Measurements from ENCODE around the gene NCOA5. TPM values are rescaled to one million over a fixed set of nuclear protein-coding genes. Genes with fewer than 3 reads are reported as not detected.
A peak's percentile ranks its signal among the peaks of the same experiment; 100 is the strongest.

The NCOA5 gene
- 11.9 TPM for polyA plus RNA-seq (2013, experiment 1 of 2)
- polyA plus RNA-seq (2013, experiment 2 of 2) = 10.6 TPM

DNA sequence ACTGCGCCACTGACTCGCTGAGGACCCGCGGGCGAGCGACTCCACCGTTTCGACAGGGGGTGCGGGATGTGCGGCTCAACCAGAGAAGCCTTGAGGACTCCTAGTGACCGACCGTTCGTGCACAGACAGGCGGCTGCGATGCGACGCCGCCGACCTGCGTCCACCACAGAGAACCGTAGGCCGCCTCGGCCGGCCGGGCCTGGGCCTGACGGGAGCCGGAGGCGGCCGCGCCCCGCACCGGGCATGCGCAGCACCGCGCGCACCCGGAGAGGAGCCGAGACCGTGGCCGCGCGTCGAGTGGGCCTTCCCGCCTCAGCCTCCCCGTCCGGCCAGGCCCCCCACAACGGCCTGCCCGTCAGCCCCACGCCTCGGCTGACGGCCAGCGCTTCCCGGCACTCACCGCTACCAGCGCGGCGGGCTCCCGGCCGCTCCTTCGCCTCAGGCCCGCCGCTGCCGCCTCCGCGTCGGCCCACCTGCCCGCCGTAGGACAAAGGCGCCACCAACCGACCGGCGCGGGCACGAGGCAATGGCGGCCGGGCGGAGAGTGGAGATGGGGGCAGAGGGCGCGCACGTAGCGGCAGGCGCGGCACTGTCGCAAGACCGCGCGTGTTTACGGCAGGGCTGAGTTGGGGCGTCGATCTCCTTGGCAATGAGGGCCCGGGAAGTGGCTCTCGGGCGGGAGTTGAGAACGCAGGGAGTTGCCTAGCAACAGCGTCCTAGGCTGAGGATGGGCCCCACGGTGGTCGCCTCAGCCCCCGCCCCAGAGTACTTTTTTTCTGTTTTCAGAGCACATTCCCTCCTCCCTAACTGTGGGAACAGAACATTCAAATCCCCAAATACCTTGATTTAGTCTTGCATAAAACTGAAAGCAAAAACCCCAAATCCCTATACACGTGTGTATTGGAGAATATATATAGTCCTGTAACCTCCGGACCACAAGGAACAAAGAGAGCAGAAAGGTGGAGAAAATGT is at the start of gene NCOA5:
NCOA5 (minus strand) TSS at position 546 of the 972 bp plus-strand sequence. CDS start 10,538 bp downstream, outside the sequence.
- Histone ChIP-seq H3K4me1 (ENCODE audit: control insufficient read depth, insufficient read depth, low read length, poor library complexity, severe bottlenecking) (peaks cover 12% of the 10 kb centered on the region), H3K36me3 (ENCODE audit: control insufficient read depth, insufficient read depth, low read length) (no peaks in the 10 kb centered on the region), H3K4me3 (ENCODE audit: extremely low read depth, insufficient read depth, low read length, poor library complexity, severe bottlenecking) (peak within 1 kb of the TSS; percentile 86), H3K27ac (ENCODE audit: low read depth, low read length, severe bottlenecking) (peak within 1 kb of the TSS; percentile 97), H3K9me3 (ENCODE audit: control insufficient read depth, low read length) (no peaks in the 10 kb centered on the region)
- 0% methylated on average over 74 to 84 of the region's 100 CpGs for WGBS, 2 experiments (ENCODE audit: insufficient coverage in 2 of 2)

DNA sequence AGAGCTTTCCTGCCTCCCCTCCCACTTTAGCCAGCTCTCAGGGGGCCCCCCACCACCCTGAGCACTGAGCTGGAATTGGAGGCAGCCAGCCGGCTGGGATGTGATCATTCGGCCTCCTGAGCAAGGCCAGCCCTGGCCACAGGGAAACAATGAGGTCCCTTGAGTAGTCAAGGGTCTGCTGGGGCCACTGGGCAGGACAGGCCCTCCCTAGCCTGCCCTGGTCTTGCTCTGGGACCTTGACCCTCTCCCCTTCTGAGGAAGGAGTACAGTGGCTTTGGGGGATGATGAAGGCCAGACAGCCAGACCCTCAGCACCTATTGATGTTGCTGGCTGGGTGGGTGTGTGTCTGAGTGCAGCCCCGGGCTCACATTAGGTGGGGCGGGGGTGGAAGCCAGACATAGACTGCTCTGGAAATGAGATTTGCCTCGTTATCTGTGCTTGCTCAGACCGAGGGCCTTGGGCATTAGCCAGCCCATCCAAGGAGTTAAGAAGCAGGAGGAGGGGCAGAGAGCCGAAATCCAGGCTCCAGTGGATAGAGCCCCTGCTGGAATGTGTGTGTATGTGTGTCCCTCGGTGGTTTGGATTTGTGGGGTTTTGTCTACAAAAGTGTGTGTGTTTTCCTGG is 49.6 kb upstream of the NCOA5 start:
- Histone ChIP-seq H3K36me3 (ENCODE audit: control insufficient read depth, insufficient read depth, low read length) (no peaks in the 10 kb centered on the region), H3K27ac (ENCODE audit: low read depth, low read length, severe bottlenecking) (no peak overlapping the region), H3K4me3 (ENCODE audit: extremely low read depth, insufficient read depth, low read length, poor library complexity, severe bottlenecking) (no peak overlapping the region), H3K9me3 (ENCODE audit: control insufficient read depth, low read length) (no peaks in the 10 kb centered on the region), H3K4me1 (ENCODE audit: control insufficient read depth, insufficient read depth, low read length, poor library complexity, severe bottlenecking) (peaks cover 8% of the 10 kb centered on the region)
- 61 to 64% methylated on average over 8 of the region's 8 CpGs for WGBS, 2 experiments (ENCODE audit: insufficient coverage in 2 of 2)

DNA sequence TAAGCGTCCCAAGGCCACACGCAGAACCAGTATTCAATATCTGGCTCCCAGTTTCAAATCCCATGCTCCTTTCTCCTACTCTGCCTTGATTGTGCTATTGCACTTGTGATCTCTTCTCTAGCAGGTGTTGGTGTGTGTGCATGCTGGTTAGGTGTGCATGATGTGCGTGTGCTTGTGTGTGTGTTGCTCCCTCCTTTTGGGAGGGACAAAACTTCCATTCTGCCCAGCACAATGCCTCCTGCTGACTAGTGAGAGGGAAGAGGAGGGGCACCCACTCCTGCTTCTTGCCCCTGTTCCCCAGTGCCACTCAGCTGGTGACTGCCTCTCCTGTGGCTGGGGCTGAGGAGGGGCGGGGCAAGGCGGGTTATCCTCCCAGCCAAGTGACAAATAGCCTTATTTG is 48.1 kb upstream of the NCOA5 start:
- Histone ChIP-seq H3K4me1 (ENCODE audit: control insufficient read depth, insufficient read depth, low read length, poor library complexity, severe bottlenecking) (peaks cover 8% of the 10 kb centered on the region), H3K36me3 (ENCODE audit: control insufficient read depth, insufficient read depth, low read length) (no peaks in the 10 kb centered on the region), H3K9me3 (ENCODE audit: control insufficient read depth, low read length) (no peaks in the 10 kb centered on the region), H3K27ac (ENCODE audit: low read depth, low read length, severe bottlenecking) (no peak overlapping the region), H3K4me3 (ENCODE audit: extremely low read depth, insufficient read depth, low read length, poor library complexity, severe bottlenecking) (no peak overlapping the region)
- 80 to 100% methylated on average over 1 of the region's 5 CpGs for WGBS, 2 experiments (ENCODE audit: insufficient coverage in 2 of 2)

- Histone ChIP-seq H3K4me1 (ENCODE audit: control insufficient read depth, insufficient read depth, low read length, poor library complexity, severe bottlenecking) (peaks cover 8% of the 10 kb centered on the region), H3K36me3 (ENCODE audit: control insufficient read depth, insufficient read depth, low read length) (no peaks in the 10 kb centered on the region), H3K9me3 (ENCODE audit: control insufficient read depth, low read length) (no peaks in the 10 kb centered on the region), H3K27ac (ENCODE audit: low read depth, low read length, severe bottlenecking) (no peak overlapping the region), H3K4me3 (ENCODE audit: extremely low read depth, insufficient read depth, low read length, poor library complexity, severe bottlenecking) (no peak overlapping the region)
- WGBS, 2 experiments (ENCODE audit: insufficient coverage in 2 of 2) = 22 to 26% methylated on average over 8 to 9 of the region's 12 CpGs
Measured at GRCh38 chr20:46135856-46136633, 46.3 kb upstream of the NCOA5 start.

GRCh38 chr20:46134716-46135115 is 45.0 kb upstream of the NCOA5 start:
- Histone ChIP-seq H3K27ac (ENCODE audit: low read depth, low read length, severe bottlenecking) (no peak overlapping the region), H3K9me3 (ENCODE audit: control insufficient read depth, low read length) (no peaks in the 10 kb centered on the region), H3K4me1 (ENCODE audit: control insufficient read depth, insufficient read depth, low read length, poor library complexity, severe bottlenecking) (peaks cover 6% of the 10 kb centered on the region), H3K36me3 (ENCODE audit: control insufficient read depth, insufficient read depth, low read length) (no peaks in the 10 kb centered on the region), H3K4me3 (ENCODE audit: extremely low read depth, insufficient read depth, low read length, poor library complexity, severe bottlenecking) (no peak overlapping the region)
- 89 to 90% methylated on average over 3 to 7 of the region's 7 CpGs for WGBS, 2 experiments (ENCODE audit: insufficient coverage in 2 of 2)

GRCh38 chr20:46133886-46134654 is 44.3 kb upstream of the NCOA5 start:
- H3K4me3 ChIP-seq (ENCODE audit: extremely low read depth, insufficient read depth, low read length, poor library complexity, severe bottlenecking) = no peak overlapping the region
- H3K9me3 ChIP-seq (ENCODE audit: control insufficient read depth, low read length) = no peaks in the 10 kb centered on the region
- peaks cover under 1% of the 10 kb centered on the region for H3K4me1 ChIP-seq (ENCODE audit: control insufficient read depth, insufficient read depth, low read length, poor library complexity, severe bottlenecking)
- no peak overlapping the region for H3K27ac ChIP-seq (ENCODE audit: low read depth, low read length, severe bottlenecking)
- H3K36me3 ChIP-seq (ENCODE audit: control insufficient read depth, insufficient read depth, low read length) = no peaks in the 10 kb centered on the region
- WGBS, 2 experiments (ENCODE audit: insufficient coverage in 2 of 2) = 87 to 88% methylated on average over 6 to 9 of the region's 11 CpGs

GRCh38 chr20:46132705-46133120 is 43.0 kb upstream of the NCOA5 start:
- WGBS, 2 experiments (ENCODE audit: insufficient coverage in 2 of 2) = 20 to 54% methylated on average over 4 to 17 of the region's 17 CpGs
- H3K27ac ChIP-seq (ENCODE audit: low read depth, low read length, severe bottlenecking) = no peak overlapping the region
- H3K4me3 ChIP-seq (ENCODE audit: extremely low read depth, insufficient read depth, low read length, poor library complexity, severe bottlenecking) = no peak overlapping the region
- H3K36me3 ChIP-seq (ENCODE audit: control insufficient read depth, insufficient read depth, low read length) = no peaks in the 10 kb centered on the region
- no peaks in the 10 kb centered on the region for H3K4me1 ChIP-seq (ENCODE audit: control insufficient read depth, insufficient read depth, low read length, poor library complexity, severe bottlenecking)
- no peaks in the 10 kb centered on the region for H3K9me3 ChIP-seq (ENCODE audit: control insufficient read depth, low read length)

DNA sequence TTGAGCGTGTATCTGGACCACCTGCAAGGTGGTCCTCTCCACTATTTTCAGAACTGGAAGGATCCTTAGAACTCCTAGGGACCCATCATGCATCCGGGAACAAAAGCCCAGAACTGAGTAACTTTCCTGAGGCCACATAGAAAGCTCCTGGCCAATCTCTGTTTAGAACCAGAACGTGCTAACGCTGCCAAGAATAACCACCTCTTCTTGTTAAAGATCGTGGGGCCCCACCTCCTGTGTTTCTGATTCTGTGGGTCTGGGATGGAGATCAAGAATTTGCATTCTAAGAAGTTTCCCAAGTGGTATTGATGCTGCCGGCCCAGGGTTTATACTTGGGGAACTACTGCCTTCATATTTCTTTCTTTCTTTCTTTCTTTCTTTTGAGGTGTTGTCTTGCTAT is 41.6 kb upstream of the NCOA5 start:
- 79% methylated on average over 2 to 5 of the region's 6 CpGs for WGBS, 2 experiments (ENCODE audit: insufficient coverage in 2 of 2)
- Histone ChIP-seq H3K36me3 (ENCODE audit: control insufficient read depth, insufficient read depth, low read length) (no peaks in the 10 kb centered on the region), H3K4me3 (ENCODE audit: extremely low read depth, insufficient read depth, low read length, poor library complexity, severe bottlenecking) (no peak overlapping the region), H3K4me1 (ENCODE audit: control insufficient read depth, insufficient read depth, low read length, poor library complexity, severe bottlenecking) (no peaks in the 10 kb centered on the region), H3K27ac (ENCODE audit: low read depth, low read length, severe bottlenecking) (no peak overlapping the region), H3K9me3 (ENCODE audit: control insufficient read depth, low read length) (no peaks in the 10 kb centered on the region)

GRCh38 chr20:46130534-46130933 is 40.8 kb upstream of the NCOA5 start:
- no peak overlapping the region for H3K27ac ChIP-seq (ENCODE audit: low read depth, low read length, severe bottlenecking)
- H3K4me1 ChIP-seq (ENCODE audit: control insufficient read depth, insufficient read depth, low read length, poor library complexity, severe bottlenecking) = no peaks in the 10 kb centered on the region
- no peak overlapping the region for H3K4me3 ChIP-seq (ENCODE audit: extremely low read depth, insufficient read depth, low read length, poor library complexity, severe bottlenecking)
- H3K9me3 ChIP-seq (ENCODE audit: control insufficient read depth, low read length) = no peaks in the 10 kb centered on the region
- WGBS, 2 experiments (ENCODE audit: insufficient coverage in 2 of 2) = 91 to 94% methylated on average over 3 of the region's 4 CpGs
- H3K36me3 ChIP-seq (ENCODE audit: control insufficient read depth, insufficient read depth, low read length) = no peaks in the 10 kb centered on the region

- no peaks in the 10 kb centered on the region for H3K9me3 ChIP-seq (ENCODE audit: control insufficient read depth, low read length)
- WGBS, 2 experiments (ENCODE audit: insufficient coverage in 2 of 2) = 63 to 75% methylated on average over 1 to 2 of the region's 5 CpGs
- H3K4me3 ChIP-seq (ENCODE audit: extremely low read depth, insufficient read depth, low read length, poor library complexity, severe bottlenecking) = no peak overlapping the region
- H3K36me3 ChIP-seq (ENCODE audit: control insufficient read depth, insufficient read depth, low read length) = no peaks in the 10 kb centered on the region
- H3K27ac ChIP-seq (ENCODE audit: low read depth, low read length, severe bottlenecking) = no peak overlapping the region
- no peaks in the 10 kb centered on the region for H3K4me1 ChIP-seq (ENCODE audit: control insufficient read depth, insufficient read depth, low read length, poor library complexity, severe bottlenecking)
Measured at GRCh38 chr20:46129955-46130481, 40.3 kb upstream of the NCOA5 start.

Measured in mesodermal cell (in vitro differentiated cells).